Activated B cell treated with CpG ODN at 0.5 μM for 24 hours (primary cell): ENCODE data around the gene SARDH. TPM values are rescaled to one million over a fixed set of nuclear protein-coding genes. Genes with fewer than 3 reads are reported as not detected.

Experiments
- ATAC-seq: fragments of 200-7000 bp; cut with Tn5 transposase; one replicate; pipeline ENCODE4 v1.10.0; 2021; ENCODE audit warnings: low read depth, mild to moderate bottlenecking, moderate library complexity
- CTCF ChIA-PET: fragments of 350-600 bp; sonication (Branson Sonifier 250); formaldehyde crosslinking; loops from one replicate; lab custom pipeline; 2021; ENCODE audit warnings: antibody characterized with exemption; lab: Charles Lee
- POLR2A ChIA-PET: fragments of 350-600 bp; sonication (Branson Sonifier 250); formaldehyde crosslinking; loops from one replicate; lab custom pipeline; 2021; ENCODE audit warnings: antibody characterized with exemption; lab: Charles Lee
- DNase-seq: peaks from one replicate; pipeline ENCODE4 v3.0.0; 2022
- H3K27ac Mint-ChIP-seq: one replicate; pipeline ENCODE4 v1.8.0; 2020; ENCODE audit warnings: mixed read lengths
- H3K27me3 Mint-ChIP-seq: one replicate; pipeline ENCODE4 v1.8.0; 2021; ENCODE audit warnings: mixed read lengths
- H3K36me3 Mint-ChIP-seq: one replicate; pipeline ENCODE4 v1.8.0; 2021; ENCODE audit warnings: low read depth, mixed read lengths
- H3K4me1 Mint-ChIP-seq: one replicate; pipeline ENCODE4 v1.8.0; 2021; ENCODE audit warnings: mixed read lengths
- H3K4me3 Mint-ChIP-seq: one replicate; pipeline ENCODE4 v1.8.0; 2020; ENCODE audit warnings: mild to moderate bottlenecking, mixed read lengths
- H3K9me3 Mint-ChIP-seq: one replicate; pipeline ENCODE4 v1.8.0; 2020; ENCODE audit warnings: mixed read lengths
- CTCF ChIP-seq: fragments of 200-600 bp; IDR thresholded peaks from one replicate; pipeline ENCODE4 v1.8.0; 2022; ENCODE audit warnings: antibody characterized with exemption, mild to moderate bottlenecking
- intact Hi-C: fragments of 100-400 bp; cut with micrococcal nuclease; formaldehyde crosslinking; loops from one replicate; pipeline ENCODE4 v1.15.1; 2024
- total RNA-seq: library from RNA; stranded (reverse); gene quantifications from 2 replicates; pipeline ENCODE4 v1.2.3, GENCODE V29; 2022

SARDH gene
- total RNA-seq, 1 donor from 2014 or later = not detected

- DNase-seq (no peak), ATAC-seq (no peak)
- no peaks in the 10 kb centered on the region for H3K36me3 Mint-ChIP-seq
- H3K4me1 Mint-ChIP-seq = no peaks in the 10 kb centered on the region
- no peaks in the 10 kb centered on the region for H3K27me3 Mint-ChIP-seq
- H3K27ac Mint-ChIP-seq = no peak overlapping the region
- intact Hi-C loops = no loop called here
- ChIA-PET POLR2A (no interaction called here), CTCF (no interaction called here)
- no peak overlapping the region for H3K4me3 Mint-ChIP-seq
- no peak for TF ChIP-seq CTCF
- H3K9me3 Mint-ChIP-seq = no peaks in the 10 kb centered on the region
These were observed 72.6 kb downstream of the SARDH start for GRCh38 chr9:133665535-133665934.

- peaks cover under 1% of the 10 kb centered on the region for H3K27me3 Mint-ChIP-seq
- H3K4me1 Mint-ChIP-seq = no peaks in the 10 kb centered on the region
- H3K4me3 Mint-ChIP-seq = no peak overlapping the region
- ChIA-PET CTCF (no interaction called here), POLR2A (no interaction called here)
- no peak for TF ChIP-seq CTCF
- no peaks in the 10 kb centered on the region for H3K36me3 Mint-ChIP-seq
- ATAC-seq (no peak), DNase-seq (no peak)
- intact Hi-C loops = no loop called here
- H3K27ac Mint-ChIP-seq = no peak overlapping the region
- H3K9me3 Mint-ChIP-seq = no peaks in the 10 kb centered on the region
These were observed 73.1 kb downstream of the SARDH start for GRCh38 chr9:133665096-133665495.

- DNase-seq (no peak), ATAC-seq (no peak)
- intact Hi-C loops = no loop called here
- ChIA-PET POLR2A (no interaction called here), CTCF (no interaction called here)
- Mint-ChIP-seq H3K9me3 (no peaks in the 10 kb centered on the region), H3K4me1 (peaks cover 1% of the 10 kb centered on the region), H3K27ac (no peak overlapping the region), H3K27me3 (peaks cover 3% of the 10 kb centered on the region), H3K36me3 (no peaks in the 10 kb centered on the region), H3K4me3 (no peak overlapping the region)
- no peak for TF ChIP-seq CTCF
These were observed 73.7 kb downstream of the SARDH start for GRCh38 chr9:133664173-133665050.

- H3K9me3 Mint-ChIP-seq = no peaks in the 10 kb centered on the region
- no peak for ATAC-seq
- intact Hi-C loops = no loop called here
- POLR2A ChIA-PET = no interaction called here
- no peak overlapping the region for H3K27ac Mint-ChIP-seq
- no peak for TF ChIP-seq CTCF
- DNase-seq = no peak
- no peaks in the 10 kb centered on the region for H3K36me3 Mint-ChIP-seq
- H3K4me1 Mint-ChIP-seq = peaks cover 1% of the 10 kb centered on the region
- H3K4me3 Mint-ChIP-seq = no peak overlapping the region
- CTCF ChIA-PET = no interaction called here
- peaks cover 21% of the 10 kb centered on the region for H3K27me3 Mint-ChIP-seq
These were observed 76.2 kb downstream of the SARDH start for GRCh38 chr9:133661846-133662540.

GRCh38 chr9:133659516-133659915 is 78.6 kb downstream of the SARDH start:
- Mint-ChIP-seq H3K27ac (no peak overlapping the region), H3K4me1 (peaks cover 1% of the 10 kb centered on the region)

More at GRCh38 chr9:133659516-133659915, 78.6 kb downstream of the SARDH start:
- POLR2A ChIA-PET = no interaction called here
- DNase-seq (no peak), ATAC-seq (no peak)
- intact Hi-C loops = no loop called here
- Mint-ChIP-seq H3K4me3 (no peak overlapping the region), H3K36me3 (no peaks in the 10 kb centered on the region), H3K27me3 (peaks cover 42% of the 10 kb centered on the region), H3K9me3 (no peaks in the 10 kb centered on the region)
- CTCF ChIA-PET = no interaction called here
- TF ChIP-seq CTCF = no peak
